Colon (tissue), 2 donors: Measurements from ENCODE around the gene CHODL.

Experiments
- FAIRE-seq: peaks from 2 replicates; lab custom pipeline; 2012; peaks lifted over from hg19 to GRCh38; lab: Jason Lieb, UNC
- donor health status: control.
- donor health status: control.

The CHODL gene

DNA sequence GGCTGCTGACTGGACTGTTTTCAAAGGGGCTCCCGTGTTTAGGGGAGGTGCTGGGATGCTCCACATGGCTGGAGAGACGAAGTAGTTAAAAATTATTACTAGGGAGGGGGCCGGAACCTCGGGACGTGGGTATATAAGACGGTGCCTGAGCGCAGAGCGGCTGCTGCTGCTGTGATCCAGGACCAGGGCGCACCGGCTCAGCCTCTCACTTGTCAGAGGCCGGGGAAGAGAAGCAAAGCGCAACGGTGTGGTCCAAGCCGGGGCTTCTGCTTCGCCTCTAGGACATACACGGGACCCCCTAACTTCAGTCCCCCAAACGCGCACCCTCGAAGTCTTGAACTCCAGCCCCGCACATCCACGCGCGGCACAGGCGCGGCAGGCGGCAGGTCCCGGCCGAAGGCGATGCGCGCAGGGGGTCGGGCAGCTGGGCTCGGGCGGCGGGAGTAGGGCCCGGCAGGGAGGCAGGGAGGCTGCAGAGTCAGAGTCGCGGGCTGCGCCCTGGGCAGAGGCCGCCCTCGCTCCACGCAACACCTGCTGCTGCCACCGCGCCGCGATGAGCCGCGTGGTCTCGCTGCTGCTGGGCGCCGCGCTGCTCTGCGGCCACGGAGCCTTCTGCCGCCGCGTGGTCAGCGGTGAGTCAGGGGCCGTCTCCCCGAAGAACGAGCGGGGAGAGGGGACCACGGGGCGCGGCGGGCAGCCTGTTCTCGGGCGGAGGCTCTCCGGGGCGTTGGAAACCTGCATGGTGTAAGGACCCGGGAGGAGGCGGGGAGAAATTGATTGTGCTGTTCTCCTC, at the start of gene CHODL:
CHODL (plus strand) TSS at position 163 of the 793 bp plus-strand sequence; CDS start at position 554, 391 bp downstream.
- FAIRE-seq = no peak

DNA sequence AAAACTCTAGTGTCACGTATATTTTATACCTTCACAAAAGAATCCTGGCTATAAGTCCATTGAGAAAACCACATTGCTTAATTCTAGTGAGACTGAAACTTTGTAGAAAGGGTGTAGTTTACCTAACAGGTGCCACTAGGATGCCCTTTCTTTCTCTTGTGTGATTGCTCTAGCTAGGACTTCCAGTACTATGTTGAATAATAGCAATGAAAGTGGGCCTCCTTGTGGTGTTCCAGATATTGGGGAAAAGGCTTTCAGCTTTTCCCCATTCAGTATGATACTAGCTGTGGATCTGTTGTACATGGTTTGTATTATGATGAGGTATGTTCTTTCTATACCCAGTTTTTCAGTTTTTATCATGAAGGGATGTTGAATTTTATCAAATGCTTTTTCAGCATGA, 39.7 kb upstream of the CHODL start:
- FAIRE-seq = no peak

GRCh38 chr21:18218331-18218730, 26.3 kb upstream of the CHODL start:
- no peak for FAIRE-seq

DNA sequence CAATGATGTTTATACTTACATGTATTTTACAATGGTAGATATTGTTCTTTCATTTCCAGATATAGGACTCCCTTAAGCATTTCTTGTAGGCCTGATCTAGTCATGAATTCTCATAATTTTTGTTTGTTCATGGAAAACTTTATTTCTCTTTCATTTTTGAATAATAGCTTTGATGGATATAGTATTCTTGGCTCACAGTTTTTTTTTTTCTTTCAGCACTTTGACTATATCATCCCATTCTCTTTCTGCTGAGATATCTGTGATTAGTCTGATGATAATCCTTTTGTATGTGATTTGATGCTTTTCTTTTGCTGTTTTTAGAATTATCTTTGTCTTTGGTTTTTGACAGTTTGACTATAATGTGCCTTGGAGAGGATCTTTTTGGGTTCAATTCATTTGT, 24.1 kb upstream of the CHODL start:
- FAIRE-seq = no peak

- FAIRE-seq = no peak
Measured at GRCh38 chr21:18222346-18222745, 22.3 kb upstream of the CHODL start.

- FAIRE-seq = no peak
Measured at GRCh38 chr21:18228060-18228739, 16.4 kb upstream of the CHODL start.

- no peak for FAIRE-seq
Measured at GRCh38 chr21:18235545-18235944, 9.1 kb upstream of the CHODL start.

- FAIRE-seq = no peak
Measured at GRCh38 chr21:18245464-18245967, 883 bp downstream of the CHODL start.

DNA sequence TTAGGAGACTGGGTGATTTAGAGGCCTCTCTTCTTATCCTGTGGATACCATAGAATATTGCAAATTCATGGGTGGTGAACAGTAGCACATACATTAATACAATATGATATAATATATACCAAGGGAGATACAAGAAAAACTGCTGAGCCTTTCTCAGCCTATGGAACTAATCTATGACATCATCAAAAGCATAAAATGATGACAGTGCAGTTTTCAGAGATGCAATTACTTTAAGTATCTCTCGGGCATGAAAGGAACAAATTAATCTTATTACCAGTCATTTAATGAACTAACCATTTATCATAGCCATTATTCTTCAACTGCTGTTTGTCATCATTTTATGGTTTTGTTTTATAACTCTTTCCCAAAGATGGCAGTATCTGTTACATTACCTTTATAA, 3.5 kb downstream of the CHODL start:
- no peak for FAIRE-seq

GRCh38 chr21:18249672-18250071, 5.0 kb downstream of the CHODL start:
- FAIRE-seq = no peak

- no peak for FAIRE-seq
Measured at GRCh38 chr21:18251065-18251464, 6.4 kb downstream of the CHODL start.

DNA sequence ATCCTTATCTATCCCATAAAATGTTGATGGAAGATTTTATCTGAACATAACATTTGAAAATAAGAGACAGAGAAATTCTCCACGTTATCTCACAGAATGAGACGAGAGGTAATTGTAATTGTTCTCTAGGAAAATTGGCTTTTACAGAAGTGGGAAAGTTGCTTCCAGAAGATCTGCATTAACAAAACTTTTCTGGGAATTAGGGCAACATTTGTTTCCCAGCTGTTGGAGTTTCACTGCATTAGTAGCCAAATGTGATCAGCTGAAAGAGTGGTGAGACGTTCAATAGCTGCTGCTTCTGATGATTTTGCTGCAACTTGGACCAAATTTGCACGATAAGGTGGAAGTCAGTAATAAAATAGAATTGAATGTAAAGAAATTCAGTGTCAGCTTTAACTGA, 7.6 kb downstream of the CHODL start:
- no peak for FAIRE-seq

- FAIRE-seq = no peak
Measured at GRCh38 chr21:18252680-18253079, 8.0 kb downstream of the CHODL start.

GRCh38 chr21:18253221-18253620, 8.6 kb downstream of the CHODL start:
- FAIRE-seq = no peak

DNA sequence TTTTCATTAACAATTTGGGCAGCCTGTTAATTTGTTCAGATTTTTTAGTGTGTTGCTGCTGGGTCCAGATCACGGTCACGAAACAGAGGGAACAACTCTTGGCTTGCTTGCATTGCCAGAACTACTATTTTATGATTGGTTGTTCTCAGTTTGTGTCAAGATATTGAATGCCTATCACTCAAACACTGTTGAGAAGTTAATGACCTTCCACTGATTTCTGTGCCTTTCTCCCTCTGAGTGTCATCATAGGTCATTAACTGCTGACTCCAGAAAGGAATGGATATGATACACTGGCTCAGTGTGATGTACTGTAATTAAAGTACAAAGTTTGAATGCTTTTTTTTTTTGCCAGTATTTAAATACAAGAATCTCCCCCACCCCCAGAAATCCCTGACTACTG, 9.2 kb downstream of the CHODL start:
- no peak for FAIRE-seq

DNA sequence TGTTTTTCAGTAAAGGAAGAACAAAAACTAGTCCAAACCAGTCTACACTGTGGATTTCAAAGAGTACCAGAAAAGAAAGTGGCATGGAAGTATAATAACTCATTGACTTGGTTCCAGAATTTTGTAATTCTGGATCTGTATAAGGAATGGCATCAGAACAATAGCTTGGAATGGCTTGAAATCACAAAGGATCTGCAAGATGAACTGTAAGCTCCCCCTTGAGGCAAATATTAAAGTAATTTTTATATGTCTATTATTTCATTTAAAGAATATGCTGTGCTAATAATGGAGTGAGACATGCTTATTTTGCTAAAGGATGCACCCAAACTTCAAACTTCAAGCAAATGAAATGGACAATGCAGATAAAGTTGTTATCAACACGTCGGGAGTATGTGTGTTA, 21.3 kb downstream of the CHODL start:
- FAIRE-seq = no peak

GRCh38 chr21:18267496-18267895, 22.9 kb downstream of the CHODL start:
- FAIRE-seq = no peak

DNA sequence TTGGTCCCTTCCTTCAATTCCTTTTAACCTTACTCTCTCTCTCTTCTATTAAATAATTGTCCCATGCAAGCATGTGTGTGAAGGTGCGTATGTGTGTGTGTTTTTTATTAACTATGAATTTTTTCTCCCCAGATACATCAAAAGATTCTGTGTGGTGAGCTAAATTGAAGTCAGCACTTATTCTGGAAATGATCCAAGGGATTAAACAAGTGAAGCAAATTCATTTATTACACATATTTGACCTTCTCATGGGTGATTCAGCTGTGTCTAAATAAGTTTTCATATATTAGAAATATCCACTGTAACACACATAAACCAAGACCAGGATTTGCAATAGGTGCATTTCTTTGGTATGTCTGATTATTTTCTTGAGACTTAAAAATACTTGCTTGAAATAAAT, 24.3 kb downstream of the CHODL start:
- FAIRE-seq = no peak

DNA sequence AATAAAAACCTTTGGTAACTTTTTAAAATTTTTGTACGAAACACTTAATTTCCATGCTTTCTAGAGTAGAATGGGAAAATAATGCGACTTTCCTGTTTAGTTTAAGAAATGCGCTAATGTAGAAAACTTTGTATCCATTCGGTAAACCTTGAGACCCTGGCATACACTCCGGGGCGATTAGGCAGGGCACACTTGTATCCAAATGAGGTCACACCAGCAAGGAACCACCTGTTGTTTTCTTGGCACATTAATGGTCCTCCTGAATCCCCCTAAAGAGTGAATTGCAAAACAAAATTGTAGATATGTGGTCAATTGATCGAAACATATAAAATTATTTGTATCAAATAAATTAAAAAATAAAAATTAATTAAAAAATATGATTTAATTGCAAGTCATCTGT, 25.2 kb downstream of the CHODL start:
- FAIRE-seq = no peak

GRCh38 chr21:18273400-18273799, 28.8 kb downstream of the CHODL start:
- no peak for FAIRE-seq

GRCh38 chr21:18274370-18274769, 29.7 kb downstream of the CHODL start:
- no peak for FAIRE-seq

GRCh38 chr21:18275781-18276180, 31.1 kb downstream of the CHODL start:
- no peak for FAIRE-seq

- FAIRE-seq = no peak
Measured at GRCh38 chr21:18285379-18285778, 40.7 kb downstream of the CHODL start.

GRCh38 chr21:18289876-18290275, 45.2 kb downstream of the CHODL start:
- FAIRE-seq = no peak
